ENCODE measurements around the gene DOC2A. TPM values are rescaled to one million over a fixed set of nuclear protein-coding genes. Genes with fewer than 3 reads are reported as not detected.

The DOC2A gene
- total and polyA plus RNA-seq, 4 donors, result 0.09 to 0.22 (median 0.17) TPM; not detected in 1

GRCh38 chr16:30060346-30060745 lies 49.5 kb upstream of the DOC2A start:
- Histone ChIP-seq H3K4me1 (ENCODE audit: control insufficient read depth in 4 of 4, insufficient read depth in 4 of 4, low read length in 3 of 4) (peaks cover 0 to 8% (median 3%) of the 10 kb centered on the region in 4 donors), H3K27me3 (ENCODE audit: control insufficient read depth in 4 of 4, insufficient read depth in 4 of 4, low read length in 3 of 4) (no peaks in the 10 kb centered on the region), H3K9me3 (ENCODE audit: control insufficient read depth in 4 of 4, low read length in 3 of 4) (no peaks in the 10 kb centered on the region), H3K9ac (ENCODE audit: low read depth in 1 of 2, low read length in 2 of 2) (no peak overlapping the region), H3K36me3 (ENCODE audit: control insufficient read depth in 4 of 4, insufficient read depth in 3 of 4, low read depth in 1 of 4, low read length in 3 of 4) (no peaks in the 10 kb centered on the region), H3K4me3 (ENCODE audit: low read depth in 1 of 3, low read length in 3 of 3) (no peak overlapping the region), H3K27ac (ENCODE audit: low read depth in 1 of 2, low read length in 2 of 2) (no peak overlapping the region)
- no peak for TF ChIP-seq RAD21 (IDR thresholded peaks at IDR 0.05)
- no peak for TF ChIP-seq FOXA2 (IDR thresholded peaks at IDR 0.05)
- no peak for TF ChIP-seq HNF4A (conservative IDR thresholded peaks at IDR 0.05)
- no peak for TF ChIP-seq ZBTB33 (IDR thresholded peaks at IDR 0.05)
- TF ChIP-seq TAF1 (conservative IDR thresholded peaks at IDR 0.05), result no peak
- no peak for TF ChIP-seq JUND (IDR thresholded peaks at IDR 0.05)
- 92% methylated on average over 4 of the region's 4 CpGs for WGBS
- no peak for DNase-seq (ENCODE audit: low spot score)

DNA sequence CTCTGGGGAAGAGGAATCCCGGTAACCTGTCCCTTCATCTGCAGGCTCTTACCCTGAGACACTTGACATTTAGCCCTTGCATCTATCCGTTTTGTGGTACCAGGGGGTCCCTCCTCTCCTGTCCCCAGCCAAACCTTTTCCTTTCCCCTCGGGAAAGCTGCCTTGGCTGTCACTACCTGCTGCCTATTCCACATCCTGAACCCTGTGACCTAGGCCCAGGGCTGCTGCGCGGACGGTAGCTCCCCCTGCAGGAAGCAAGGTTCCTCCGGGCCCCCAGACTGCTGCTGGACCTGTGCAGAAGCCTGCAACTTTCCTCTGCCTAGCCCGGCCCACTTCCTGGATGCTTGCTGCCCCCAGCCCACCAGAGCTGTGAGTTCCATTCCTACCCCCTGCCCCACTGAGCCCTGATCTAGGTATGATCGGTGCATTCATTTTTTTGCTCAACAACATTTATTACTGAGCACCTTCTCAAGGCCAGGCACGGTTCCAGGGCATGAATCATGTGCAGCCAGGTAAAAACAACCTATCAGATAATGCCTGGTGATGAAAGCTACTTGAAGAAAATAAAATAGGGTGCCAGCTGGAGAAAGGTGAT lies 44.2 kb upstream of the DOC2A start:
- Histone ChIP-seq H3K9ac (ENCODE audit: low read depth in 1 of 2, low read length in 2 of 2) (no peak overlapping the region), H3K4me3 (ENCODE audit: low read depth in 1 of 3, low read length in 3 of 3) (no peak overlapping the region), H3K27ac (ENCODE audit: low read depth in 1 of 2, low read length in 2 of 2) (no peak overlapping the region), H3K36me3 (ENCODE audit: control insufficient read depth in 4 of 4, insufficient read depth in 3 of 4, low read depth in 1 of 4, low read length in 3 of 4) (no peaks in the 10 kb centered on the region), H3K4me1 (ENCODE audit: control insufficient read depth in 4 of 4, insufficient read depth in 4 of 4, low read length in 3 of 4) (peaks cover 2 to 11% (median 7%) of the 10 kb centered on the region in 4 donors), H3K9me3 (ENCODE audit: control insufficient read depth in 4 of 4, low read length in 3 of 4) (no peaks in the 10 kb centered on the region), H3K27me3 (ENCODE audit: control insufficient read depth in 4 of 4, insufficient read depth in 4 of 4, low read length in 3 of 4) (no peaks in the 10 kb centered on the region)
- TF ChIP-seq HNF4A (conservative IDR thresholded peaks at IDR 0.05) (no peak), SP1 (IDR thresholded peaks at IDR 0.05) (no peak), RAD21 (IDR thresholded peaks at IDR 0.05) (peak; percentile 24 to 64), RXRA (IDR thresholded peaks at IDR 0.05) (peak in 1 of 2 donors; percentile 8), TAF1 (conservative IDR thresholded peaks at IDR 0.05) (no peak)
- TF ChIP-seq, protein P1, sequence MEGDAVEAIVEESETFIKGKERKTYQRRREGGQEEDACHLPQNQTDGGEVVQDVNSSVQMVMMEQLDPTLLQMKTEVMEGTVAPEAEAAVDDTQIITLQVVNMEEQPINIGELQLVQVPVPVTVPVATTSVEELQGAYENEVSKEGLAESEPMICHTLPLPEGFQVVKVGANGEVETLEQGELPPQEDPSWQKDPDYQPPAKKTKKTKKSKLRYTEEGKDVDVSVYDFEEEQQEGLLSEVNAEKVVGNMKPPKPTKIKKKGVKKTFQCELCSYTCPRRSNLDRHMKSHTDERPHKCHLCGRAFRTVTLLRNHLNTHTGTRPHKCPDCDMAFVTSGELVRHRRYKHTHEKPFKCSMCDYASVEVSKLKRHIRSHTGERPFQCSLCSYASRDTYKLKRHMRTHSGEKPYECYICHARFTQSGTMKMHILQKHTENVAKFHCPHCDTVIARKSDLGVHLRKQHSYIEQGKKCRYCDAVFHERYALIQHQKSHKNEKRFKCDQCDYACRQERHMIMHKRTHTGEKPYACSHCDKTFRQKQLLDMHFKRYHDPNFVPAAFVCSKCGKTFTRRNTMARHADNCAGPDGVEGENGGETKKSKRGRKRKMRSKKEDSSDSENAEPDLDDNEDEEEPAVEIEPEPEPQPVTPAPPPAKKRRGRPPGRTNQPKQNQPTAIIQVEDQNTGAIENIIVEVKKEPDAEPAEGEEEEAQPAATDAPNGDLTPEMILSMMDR (IDR thresholded peaks at IDR 0.05; ENCODE audit: low read depth, low read length, missing input control), result peak; percentile 22
- 43% methylated on average over 10 of the region's 10 CpGs for WGBS
- peak; percentile 67 for DNase-seq (ENCODE audit: low spot score)

DNA sequence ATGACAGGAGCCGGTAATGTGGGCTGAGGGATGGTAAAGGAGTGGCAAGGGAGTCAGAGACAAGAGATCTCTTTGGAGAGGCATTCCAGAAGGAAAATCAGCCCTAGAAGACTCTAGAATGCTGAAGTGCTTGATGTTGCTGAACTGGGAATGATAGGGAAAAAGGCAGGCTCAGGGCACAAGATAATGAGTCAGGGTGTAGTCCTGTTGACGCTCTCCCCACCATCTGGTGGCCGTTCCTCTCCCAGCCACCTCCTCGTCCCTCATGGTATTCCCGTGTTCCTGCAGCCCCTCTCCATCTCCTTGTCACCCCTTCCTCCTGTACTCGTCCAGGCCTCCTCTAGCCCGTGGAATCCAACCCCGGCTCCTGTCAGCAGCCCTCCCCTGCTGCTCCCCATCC lies 43.6 kb upstream of the DOC2A start:
- WGBS, result 83% methylated on average over 8 of the region's 8 CpGs
- no peaks in the 10 kb centered on the region for H3K27me3 ChIP-seq (ENCODE audit: control insufficient read depth in 4 of 4, insufficient read depth in 4 of 4, low read length in 3 of 4)
- no peak overlapping the region for H3K9ac ChIP-seq (ENCODE audit: low read depth in 1 of 2, low read length in 2 of 2)
- no peak for TF ChIP-seq ZBTB33 (IDR thresholded peaks at IDR 0.05)
- H3K36me3 ChIP-seq (ENCODE audit: control insufficient read depth in 4 of 4, insufficient read depth in 3 of 4, low read depth in 1 of 4, low read length in 3 of 4), result no peaks in the 10 kb centered on the region
- no peaks in the 10 kb centered on the region for H3K9me3 ChIP-seq (ENCODE audit: control insufficient read depth in 4 of 4, low read length in 3 of 4)
- peaks cover 2 to 11% (median 7%) of the 10 kb centered on the region in 4 donors for H3K4me1 ChIP-seq (ENCODE audit: control insufficient read depth in 4 of 4, insufficient read depth in 4 of 4, low read length in 3 of 4)
- no peak overlapping the region for H3K27ac ChIP-seq (ENCODE audit: low read depth in 1 of 2, low read length in 2 of 2)
- no peak overlapping the region for H3K4me3 ChIP-seq (ENCODE audit: low read depth in 1 of 3, low read length in 3 of 3)
- DNase-seq (ENCODE audit: low spot score), result no peak
